Upper lobe of left lung (tissue), 4 donors: Measurements from ENCODE around the gene MICAL2.

Experiments used
- POLR2A ChIP-seq, 4 donors: fragments of 450-650 bp; IDR thresholded peaks; one replicate each; pipeline ENCODE4 v1.5.1; 2016 to 2017; ENCODE audit warnings: antibody characterized with exemption in 4 of 4, mild to moderate bottlenecking in 2 of 4
- TF ChIP-seq, protein P1 (sequence below), 6 experiments: fragments of 450-650 bp in 4 of 6; fragments of 200-600 bp in 2 of 6; sonication (generic) in 2 of 6; IDR thresholded peaks; one replicate each; pipeline ENCODE4 v1.5.1; 2016 to 2019; ENCODE audit warnings: antibody characterized with exemption in 6 of 6

DNA sequence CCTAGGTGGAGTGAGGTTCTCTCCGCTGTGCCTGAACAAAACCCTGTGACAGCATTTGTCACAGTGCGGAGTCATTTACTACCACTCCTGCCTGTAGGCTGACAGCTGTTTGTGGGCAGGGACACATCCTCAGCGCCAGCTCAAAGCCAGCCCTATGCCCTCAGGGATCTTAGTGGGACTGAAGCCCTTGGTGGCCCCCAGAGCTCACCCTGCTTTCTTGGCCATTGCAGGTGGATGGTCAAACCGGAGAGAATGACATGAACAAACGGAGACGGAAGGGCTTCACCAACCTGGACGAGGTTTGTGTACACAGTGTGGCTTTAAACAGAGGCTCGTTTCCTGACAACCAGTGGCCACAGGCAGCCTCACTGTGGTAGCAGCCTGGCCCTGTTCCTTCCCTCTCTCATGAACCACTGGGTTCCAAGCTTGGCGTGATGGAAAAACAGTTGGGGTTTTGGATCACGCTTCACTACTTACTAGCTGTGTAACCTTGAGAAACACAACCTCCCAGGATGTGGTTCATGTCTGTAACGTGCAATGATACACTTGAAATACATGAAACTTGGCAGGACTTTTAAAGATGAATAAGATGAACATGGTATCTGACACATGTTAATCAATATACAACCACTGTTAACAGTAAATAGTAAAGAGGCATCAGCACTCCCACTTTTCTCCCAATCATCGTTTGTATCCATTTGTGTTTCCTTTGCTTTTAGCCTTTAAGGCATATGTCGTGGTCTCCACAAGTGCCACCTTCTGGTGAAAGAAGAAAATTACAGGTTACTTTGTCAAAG, 125.8 kb downstream of the MICAL2 start:
- no peak for TF ChIP-seq POLR2A (IDR thresholded peaks at IDR 0.05)
- TF ChIP-seq, protein P1, sequence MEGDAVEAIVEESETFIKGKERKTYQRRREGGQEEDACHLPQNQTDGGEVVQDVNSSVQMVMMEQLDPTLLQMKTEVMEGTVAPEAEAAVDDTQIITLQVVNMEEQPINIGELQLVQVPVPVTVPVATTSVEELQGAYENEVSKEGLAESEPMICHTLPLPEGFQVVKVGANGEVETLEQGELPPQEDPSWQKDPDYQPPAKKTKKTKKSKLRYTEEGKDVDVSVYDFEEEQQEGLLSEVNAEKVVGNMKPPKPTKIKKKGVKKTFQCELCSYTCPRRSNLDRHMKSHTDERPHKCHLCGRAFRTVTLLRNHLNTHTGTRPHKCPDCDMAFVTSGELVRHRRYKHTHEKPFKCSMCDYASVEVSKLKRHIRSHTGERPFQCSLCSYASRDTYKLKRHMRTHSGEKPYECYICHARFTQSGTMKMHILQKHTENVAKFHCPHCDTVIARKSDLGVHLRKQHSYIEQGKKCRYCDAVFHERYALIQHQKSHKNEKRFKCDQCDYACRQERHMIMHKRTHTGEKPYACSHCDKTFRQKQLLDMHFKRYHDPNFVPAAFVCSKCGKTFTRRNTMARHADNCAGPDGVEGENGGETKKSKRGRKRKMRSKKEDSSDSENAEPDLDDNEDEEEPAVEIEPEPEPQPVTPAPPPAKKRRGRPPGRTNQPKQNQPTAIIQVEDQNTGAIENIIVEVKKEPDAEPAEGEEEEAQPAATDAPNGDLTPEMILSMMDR (IDR thresholded peaks at IDR 0.05): peak; percentile 57 to 89 (median 79)
